NCI-H1417 treated with DMSO at 0.1 percent for 48 hours (cell line): ENCODE results near the gene GMDS.
A peak's percentile ranks its signal among the peaks of the same experiment; 100 is the strongest.

ENCODE experiments used
- DNase-seq: peaks from one replicate; lab custom pipeline; 2025; lab: John Stamatoyannopoulos, UW

GMDS gene

DNA sequence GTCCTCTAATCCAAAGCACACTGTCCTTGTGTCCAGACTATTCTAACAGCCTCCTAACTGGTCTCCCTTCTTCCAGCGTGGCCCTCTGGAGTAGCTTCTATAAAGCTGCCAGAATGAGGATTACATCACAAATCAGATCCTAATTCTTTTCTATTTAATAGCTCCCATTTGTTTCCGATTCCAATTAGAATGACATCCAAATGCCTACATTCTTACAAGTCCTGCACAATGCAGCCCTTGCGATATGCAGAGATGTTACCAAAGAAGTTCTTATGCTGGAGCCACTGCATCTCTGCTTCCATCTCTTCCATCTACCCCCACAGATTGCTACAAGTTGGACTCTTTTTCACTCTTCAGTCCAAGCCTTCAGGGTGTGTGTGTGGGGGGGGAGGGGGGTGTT lies 40.0 kb downstream of the GMDS start:
- no peak for DNase-seq

DNA sequence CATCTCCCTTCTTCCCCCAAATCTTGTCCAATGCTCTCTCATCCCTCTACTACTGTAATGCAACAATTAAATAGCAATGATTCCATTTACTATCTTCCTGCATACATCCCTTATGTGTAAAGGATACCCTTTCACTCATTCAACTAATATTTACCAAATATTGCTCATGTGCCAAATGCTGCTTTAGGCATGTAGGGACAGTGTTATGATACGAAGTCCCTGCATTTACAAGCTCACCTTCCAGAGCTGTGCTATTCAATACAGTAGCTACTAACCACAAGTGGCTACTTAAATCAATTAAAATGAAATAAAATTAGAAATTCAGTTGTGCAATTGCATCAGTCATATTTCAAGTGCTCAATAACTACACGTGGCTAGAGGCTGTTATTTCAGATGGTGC lies 41.1 kb downstream of the GMDS start:
- DNase-seq, result no peak

DNA sequence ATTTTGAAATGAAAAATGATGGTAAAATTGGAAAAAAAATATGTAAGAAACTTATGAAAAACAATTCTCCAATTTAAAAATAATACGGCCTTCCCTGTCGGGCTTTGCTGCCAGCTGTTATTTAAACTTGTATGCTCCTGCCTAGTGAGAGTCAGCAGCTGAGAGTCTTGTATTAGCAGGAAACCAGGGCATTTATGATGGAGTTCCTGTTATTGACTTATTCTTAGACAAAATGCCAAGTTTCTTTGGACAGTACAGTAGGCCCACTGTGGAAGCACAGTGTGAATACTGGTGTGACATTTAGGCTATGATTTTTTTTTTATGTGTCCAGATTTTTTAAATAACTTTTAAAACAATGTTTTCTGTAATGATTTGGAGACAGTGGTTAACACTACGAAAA lies 42.1 kb downstream of the GMDS start:
- DNase-seq, result no peak

DNA sequence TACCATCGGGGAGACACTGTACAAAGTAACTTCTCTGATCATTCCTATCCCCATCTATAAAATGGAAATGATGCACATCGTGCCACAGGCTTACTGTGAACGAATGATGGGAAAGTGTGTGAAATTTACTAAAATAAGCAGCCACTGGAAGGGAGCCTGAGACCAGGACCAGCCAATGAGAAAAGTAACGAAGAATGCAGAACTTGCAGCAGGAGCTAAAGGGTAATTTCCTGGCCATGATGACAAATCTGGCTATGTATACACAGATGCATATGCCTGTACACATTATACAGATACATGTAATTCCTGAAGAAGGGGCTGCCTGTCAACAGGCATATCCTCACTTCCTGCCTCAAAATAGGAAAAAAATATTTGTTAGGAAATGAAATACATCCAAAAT lies 47.4 kb downstream of the GMDS start:
- no peak for DNase-seq

DNA sequence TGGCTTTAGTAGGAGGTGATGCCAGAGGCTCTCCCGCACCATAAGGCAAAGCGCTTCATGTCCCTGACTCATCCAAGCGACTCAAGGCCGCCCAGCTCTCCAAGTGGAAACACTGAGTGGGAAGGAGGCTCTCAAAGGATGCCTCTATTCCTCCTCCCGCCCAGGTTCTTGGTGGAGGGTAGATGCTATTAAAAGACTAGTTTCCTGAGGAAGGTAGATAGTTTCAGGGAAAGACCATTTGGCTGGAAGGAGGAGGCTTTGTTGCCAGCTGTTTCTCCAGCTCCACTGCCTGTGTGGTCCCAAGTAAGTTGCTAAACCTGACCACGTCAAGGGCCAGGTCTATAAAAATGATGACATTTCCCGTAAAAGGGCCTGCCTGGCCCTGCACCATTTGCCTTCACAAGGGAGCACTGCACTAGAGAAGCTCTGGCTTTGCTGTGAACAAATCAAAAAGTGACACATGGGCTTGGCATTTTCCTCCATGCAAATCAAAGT lies 48.2 kb downstream of the GMDS start:
- DNase-seq, result no peak

DNA sequence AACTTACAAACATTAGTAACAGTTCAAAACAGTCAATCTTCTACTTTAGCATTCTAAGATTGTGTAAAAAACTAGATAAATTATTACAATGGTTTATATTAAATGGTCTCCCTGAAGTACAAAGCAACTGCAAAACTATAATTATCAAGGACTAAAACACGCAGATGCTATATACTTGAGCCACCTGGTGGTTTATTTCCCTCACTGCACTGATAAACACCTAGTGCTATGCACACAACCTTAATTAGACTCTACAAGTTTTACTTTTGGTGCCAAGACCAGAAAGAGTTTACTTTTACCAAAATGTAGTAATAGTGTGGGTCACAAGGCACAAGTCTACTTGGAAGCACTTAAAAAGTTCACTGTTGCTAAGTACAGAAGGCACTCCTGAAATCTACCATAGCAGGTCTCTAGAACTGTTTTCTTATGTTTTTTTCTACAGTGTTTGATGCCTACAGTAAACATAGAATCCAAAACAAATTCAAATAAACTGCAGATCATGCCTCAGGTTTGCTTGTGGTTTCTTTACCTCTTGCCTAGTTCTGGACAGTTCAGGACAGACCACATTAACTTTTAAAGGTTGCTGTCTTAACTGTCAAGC lies 49.2 kb downstream of the GMDS start:
- peak; percentile 22 for DNase-seq

DNA sequence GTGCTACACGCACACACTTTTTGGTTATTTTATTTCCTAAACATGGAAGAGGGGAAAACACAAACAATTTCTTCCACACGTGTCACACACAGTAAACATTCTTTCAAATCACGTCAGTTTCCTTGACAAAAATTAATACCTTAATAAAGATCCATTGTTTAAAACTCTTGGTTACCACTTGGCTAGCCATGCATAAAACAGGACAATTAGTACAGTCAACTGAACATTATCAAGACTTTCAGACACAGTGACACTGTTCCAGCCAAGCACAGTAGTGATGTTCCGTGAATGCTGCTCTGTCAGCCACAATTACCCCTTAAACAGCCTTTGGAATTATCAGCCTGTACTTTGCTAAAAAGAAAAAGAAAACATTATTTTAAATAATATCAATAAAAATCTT lies 50.8 kb downstream of the GMDS start:
- no peak for DNase-seq

DNA sequence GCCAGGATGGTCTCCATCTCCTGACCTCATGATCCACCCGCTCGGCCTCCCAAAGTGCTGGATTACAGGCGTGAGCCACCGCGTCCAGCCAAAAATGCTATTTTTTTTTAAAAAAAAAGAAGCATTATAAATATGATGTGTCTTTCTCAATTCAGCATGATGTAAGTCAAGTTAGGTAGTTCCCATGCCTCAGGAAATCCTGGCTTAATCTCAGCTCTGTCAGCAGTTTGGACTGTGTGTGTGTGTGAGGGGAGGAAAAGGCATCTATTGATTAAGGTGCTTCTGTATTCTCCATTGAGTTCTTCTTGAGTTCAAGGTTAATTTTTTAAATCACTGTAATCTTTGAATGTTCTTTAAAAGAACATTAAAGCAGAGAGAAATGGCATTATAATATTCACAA lies 51.5 kb downstream of the GMDS start:
- DNase-seq, result no peak

DNA sequence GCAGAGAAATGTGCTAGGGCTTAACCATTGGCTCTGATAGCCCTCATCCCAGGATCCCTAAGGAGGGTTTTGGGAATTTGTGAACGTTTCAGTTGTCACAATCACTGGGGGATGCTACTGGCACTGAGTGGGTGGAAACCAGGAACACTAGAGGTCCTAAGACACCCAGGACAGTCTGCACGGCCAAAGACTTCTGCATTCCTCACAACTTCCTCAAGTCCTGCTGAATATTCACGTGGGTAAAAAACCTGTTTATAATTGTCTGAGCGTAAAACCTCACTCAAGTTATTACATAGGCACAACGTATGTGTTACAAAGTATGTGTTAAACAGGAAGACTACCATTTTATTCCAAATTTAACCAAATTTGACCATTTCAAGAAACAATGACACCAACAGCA lies 52.4 kb downstream of the GMDS start:
- no peak for DNase-seq

DNA sequence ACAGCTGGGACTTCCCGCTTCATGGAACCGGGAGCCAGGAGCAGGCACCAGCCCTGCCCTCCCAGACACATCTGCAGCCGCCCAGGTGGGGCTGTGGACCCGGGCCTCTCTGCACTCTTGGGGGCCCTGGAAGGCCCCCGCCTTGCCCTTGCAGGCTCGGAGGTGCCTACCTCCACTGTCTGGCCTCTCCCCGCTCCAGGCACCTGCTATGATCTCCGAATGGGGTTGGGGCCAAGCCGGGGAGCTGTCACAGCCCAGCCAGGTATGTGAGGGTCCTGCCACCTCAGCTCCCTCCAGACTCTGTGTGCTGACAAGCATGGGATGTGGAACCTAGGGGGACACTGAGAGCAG lies 54.0 kb downstream of the GMDS start:
- DNase-seq, result no peak

DNA sequence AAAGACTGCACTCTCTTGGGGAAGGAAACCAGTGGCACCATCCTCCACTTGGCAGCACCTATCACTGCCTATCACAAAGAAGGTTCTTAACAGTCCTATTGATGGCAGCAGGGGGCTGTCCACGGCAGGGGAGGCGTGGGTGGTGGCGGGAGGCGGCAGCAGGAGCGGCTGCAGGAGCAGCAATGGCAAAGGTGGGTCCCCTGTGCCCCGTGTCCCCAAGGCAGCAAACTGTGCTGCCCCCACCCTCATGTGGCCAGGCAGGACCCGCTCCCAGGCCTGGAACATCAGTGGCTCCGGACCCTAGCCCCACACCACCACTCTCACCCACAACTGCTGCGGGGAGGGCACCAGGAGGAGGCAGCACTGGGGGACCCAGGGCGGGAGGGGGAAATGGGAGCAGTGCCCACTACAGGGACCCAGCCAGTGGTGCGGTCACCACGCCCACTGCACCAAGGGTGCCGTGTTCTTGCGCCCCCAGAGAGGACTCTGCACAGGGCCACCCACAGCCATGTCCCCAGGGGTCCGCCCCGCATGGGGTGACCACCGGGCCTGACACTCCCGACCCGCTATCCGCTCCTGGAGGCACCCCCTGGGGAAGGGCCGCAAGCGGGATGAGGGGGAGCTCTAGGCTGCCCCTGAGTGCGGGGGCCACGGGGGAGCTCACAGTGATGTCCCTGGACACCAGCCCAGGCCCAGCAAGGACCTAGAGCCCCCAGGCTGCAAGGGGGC lies 54.6 kb downstream of the GMDS start:
- no peak for DNase-seq

DNA sequence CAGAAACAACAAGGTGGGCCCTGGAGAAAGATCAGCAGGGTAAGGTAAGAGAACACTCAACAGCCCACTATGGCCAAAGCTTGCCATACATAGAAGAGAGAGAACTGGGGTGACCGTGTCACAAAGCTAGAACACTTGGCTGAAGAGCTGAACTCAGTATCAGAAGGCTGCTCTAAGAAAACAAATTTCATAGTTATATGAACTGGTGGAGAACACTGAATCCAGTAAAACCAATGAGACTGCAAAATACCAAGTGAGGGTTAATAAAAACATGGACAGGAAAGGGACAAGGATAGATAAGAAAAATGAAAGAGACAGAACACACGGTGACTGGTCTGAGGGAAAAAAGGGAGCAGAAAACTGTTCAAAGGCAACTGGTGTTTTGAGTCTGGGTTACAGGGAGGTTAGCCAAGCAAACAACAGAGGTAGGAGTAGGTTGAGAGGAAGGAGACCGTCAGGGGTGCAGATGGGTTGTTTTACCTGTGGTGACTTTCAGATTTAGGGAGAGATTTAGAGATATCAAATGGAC lies 56.5 kb downstream of the GMDS start:
- DNase-seq, result no peak

DNA sequence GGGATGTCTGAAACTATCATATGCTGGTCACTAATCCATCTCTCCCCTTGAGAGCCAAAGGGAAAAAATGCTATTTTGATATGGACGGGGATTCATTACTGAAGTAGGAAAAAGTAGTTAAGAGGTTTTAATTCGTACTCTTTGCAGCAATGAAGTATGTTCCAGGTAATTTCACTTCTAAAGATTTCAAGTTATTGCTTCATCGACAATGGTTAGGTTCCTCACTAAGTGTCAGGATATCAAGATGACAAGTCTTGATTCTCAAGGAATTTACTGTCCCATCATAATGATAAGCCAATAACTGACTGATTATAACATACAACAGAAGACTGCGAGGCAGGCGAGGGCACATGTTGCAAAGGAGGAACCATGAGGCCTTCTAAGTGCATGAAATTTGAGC lies 57.0 kb downstream of the GMDS start:
- DNase-seq, result no peak

DNA sequence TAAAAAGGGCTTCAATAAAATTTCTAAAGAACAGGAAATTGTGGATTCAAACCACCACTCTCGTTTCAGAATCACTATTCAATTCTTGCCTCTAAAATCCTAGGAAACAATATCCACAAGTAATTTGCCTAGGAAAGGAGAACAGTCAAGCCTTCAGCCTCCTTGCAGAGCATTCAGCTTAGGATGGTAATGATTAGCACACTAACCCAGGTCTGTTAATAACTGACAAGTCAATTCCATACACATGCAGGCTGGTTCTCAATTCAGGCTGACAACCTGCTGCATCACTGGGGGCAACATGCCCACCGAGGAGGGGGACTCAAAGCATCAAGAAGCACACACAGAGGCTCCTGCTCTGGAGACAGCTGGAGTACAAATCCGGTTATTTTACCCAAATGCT lies 57.6 kb downstream of the GMDS start:
- no peak for DNase-seq

DNA sequence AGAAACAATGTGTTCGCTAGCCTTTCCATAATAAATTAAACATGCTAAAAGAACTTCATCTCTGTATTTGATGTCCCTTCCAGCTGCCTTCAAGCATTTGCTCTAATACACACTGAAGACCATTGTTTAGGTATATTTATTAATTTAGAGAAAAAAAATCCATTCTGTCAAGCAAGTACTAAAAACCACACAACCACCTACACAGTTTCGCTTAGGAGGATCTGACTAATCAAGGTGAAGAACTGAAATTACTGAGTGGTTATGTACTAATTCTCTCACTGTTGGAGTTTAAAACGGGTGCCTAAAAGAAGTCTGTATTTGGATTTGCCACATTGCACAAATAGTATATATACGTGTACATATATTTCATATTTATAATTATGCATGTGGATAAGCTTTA lies 58.9 kb downstream of the GMDS start:
- DNase-seq, result no peak

DNA sequence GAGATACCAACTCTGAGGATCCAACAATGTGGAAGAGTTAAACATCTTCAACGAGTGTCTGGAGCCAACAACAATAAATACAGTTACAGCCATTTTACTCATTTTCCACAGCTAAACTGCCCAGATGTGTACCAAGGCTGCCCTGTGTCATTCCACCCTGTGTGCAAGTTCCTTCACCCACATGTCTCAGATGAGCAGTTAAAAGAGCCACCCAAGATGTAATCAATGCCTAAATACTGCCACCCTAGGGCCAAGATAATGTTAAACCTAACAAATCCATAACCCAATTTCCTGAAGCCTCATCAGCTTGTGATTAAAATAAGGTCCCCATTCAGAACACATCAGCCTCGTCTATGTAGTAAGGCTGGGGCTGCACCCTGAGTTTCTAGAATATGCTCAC lies 59.9 kb downstream of the GMDS start:
- no peak for DNase-seq

DNA sequence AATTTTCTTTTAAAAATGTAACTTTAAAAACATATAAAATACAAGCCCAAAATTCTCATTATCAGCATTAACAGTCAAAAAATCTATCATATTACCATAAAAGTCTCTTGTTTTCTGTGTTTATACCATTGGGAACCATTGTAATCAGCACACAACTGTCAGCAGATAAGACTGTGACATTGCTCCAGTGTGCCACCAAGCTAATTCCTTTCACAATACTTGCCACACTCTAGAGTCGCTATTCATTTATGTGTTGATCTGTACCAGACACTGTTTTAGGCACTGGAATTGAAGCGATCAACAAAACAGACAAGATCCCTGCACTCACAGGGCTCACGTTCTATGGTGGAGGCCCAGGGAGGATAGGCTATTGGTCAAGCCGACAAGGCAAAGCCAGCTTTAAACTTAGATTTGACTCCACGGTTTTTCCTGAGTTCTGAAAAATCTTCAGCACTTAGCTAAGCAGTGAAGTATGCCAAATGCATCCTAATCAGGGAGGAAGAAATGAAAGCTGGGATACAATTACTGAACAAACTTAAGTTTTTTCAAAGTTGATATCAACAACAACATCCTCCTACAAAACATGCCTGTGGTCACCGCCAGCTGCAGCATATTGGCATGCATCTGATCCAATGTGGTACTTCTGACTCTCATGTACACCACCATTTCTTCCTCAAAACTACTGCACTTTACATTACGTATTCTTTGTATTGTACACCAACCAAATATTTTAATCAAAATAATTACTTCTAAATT lies 60.5 kb downstream of the GMDS start:
- DNase-seq, result no peak

DNA sequence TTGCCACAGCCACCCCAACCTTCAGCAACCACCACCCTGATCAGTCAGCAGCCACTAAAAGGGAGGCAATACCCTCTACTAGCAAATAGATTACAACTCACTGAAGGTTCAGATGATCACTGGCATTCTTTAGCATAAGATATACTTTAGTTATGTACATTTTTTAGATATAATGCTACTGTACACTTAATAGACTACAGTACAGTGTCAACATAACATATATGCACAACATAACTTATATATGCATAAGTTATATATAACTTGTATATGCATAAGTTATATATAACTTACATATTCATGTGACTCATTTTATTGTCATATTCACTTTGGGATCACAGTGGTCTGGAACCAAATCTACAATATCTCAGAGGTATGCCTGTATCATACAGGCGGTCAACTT lies 61.7 kb downstream of the GMDS start:
- no peak for DNase-seq

DNA sequence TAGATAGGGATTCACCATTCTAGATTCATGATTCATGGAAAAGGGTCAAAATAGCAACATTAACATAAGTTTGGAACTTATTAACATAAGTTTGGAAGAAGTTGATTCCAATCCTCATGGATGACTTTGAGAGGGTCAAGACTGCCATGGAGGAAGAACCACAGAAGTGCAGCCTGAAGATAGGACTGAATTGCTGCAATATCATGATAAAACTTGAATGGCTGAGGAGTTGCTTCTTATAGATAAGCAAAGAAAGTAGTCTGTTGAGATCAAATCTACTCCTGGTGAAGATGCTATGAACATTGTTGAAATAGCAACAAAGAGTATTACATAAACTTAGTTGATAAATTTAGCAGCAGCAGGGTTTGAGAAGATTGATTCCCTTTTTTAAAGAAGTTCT lies 62.2 kb downstream of the GMDS start:
- no peak for DNase-seq

DNA sequence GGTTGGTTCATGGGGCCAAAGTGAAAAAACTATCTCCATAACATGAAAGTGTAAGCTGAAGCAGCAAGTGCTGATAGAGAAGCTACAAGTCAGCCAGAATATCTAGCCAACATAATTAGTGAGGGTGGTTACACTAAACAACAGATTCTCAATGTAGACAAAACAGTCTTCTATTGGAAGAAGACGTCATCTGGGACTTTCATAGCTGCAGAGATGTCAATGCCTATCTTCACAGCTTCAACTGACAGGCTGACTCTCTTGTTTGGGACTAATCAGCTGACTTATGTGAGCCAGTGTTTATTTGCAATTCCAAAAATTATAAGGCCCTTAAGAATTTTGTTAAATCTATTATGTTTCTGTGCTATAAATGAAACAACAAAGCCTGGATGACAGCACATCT lies 63.2 kb downstream of the GMDS start:
- DNase-seq, result no peak

DNA sequence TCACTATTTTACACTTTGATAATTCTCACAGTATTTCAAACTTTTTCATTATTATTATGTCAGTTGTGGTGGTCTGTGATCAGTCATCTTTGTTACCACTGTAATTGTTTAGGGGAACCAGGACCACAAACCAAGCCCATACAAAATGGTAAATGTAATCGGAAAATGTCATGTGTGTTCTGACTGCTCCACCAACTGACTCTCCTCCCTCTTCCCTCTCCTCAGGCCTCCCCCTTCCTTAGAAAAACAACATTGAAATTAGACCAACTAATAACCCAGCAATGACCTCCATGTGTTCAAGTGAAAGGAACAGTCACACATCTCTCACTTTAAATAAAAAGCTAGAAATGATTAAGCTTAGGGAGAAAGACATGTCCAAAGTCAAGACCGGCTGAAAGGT lies 63.8 kb downstream of the GMDS start:
- DNase-seq, result no peak

DNA sequence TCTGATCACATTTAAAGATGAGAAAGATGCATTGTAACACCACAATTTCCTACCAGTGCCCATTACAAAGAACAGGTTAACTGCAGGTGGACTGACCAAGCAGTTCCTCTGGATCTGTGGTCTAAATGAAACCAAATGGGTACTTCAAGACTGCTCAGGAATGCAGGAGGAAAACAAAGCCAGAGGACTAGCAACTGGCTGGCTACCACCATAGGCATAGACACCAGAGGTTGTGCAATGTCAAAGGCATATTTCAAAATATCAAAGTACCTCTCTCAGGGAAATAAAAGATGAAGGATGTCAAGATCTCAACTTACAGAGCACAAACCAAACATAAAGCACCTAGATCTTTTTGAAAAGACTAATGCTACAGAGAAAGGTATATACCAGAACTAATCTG lies 65.5 kb downstream of the GMDS start:
- DNase-seq, result no peak

DNA sequence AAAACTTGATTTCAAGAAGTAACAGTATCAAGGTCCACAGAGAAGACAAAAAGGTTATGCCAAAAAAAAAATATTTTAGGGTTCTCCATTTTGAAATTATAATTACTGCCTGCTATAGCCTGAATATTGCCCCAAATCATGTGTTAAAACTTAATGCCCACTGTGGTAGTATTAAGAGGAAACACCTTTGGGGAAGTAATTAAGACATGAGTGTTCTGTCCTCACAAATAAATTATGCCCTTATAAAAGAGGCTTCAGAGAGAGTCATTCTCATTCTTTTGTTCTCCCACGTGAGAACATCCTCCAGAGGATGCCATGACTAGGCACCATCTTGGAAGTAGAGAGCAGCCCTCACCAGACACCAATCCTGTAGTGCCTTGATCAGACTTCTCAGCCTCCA lies 66.2 kb downstream of the GMDS start:
- DNase-seq, result no peak
